NCI-H82 treated with DMSO at 0.1 percent for 48 hours (cell line): ENCODE measurements around the gene SEC23IP.
"Not testable (repeated sequence)": the region's sequence is repeated elsewhere in the genome, so short reads cannot be mapped to it uniquely, and the experiment has no call there.

Experiments used
- DNase-seq: peaks from one replicate; lab custom pipeline; 2025; ENCODE audit not compliant: unreplicated experiment; lab: John Stamatoyannopoulos, UW

Gene SEC23IP

GRCh38 chr10:119892188-119893065 lies at the start of gene SEC23IP:
Gene SEC23IP, plus strand, starts transcription at chr10:119892730. Its CDS starts 53 bp downstream, at chr10:119892783.
- peak; percentile 47 for DNase-seq

- DNase-seq = no peak
Measured at GRCh38 chr10:119845656-119846055, 46.9 kb upstream of the SEC23IP start.

- no peak for DNase-seq
Measured at GRCh38 chr10:119849031-119849789, 43.3 kb upstream of the SEC23IP start.

- DNase-seq = no peak
Measured at GRCh38 chr10:119849944-119850343, 42.6 kb upstream of the SEC23IP start.

- no peak for DNase-seq
Measured at GRCh38 chr10:119852277-119852676, 40.3 kb upstream of the SEC23IP start.

- no peak for DNase-seq
Measured at GRCh38 chr10:119852822-119853221, 39.7 kb upstream of the SEC23IP start.

GRCh38 chr10:119853574-119853973 lies 39.0 kb upstream of the SEC23IP start:
- no peak for DNase-seq

- no peak for DNase-seq
Measured at GRCh38 chr10:119858063-119858462, 34.5 kb upstream of the SEC23IP start.

GRCh38 chr10:119859420-119860258 lies 32.9 kb upstream of the SEC23IP start:
- peak; percentile 7 for DNase-seq

- no peak for DNase-seq
Measured at GRCh38 chr10:119860866-119861607, 31.5 kb upstream of the SEC23IP start.

- DNase-seq = no peak
Measured at GRCh38 chr10:119862524-119862923, 30.0 kb upstream of the SEC23IP start.

- DNase-seq = no peak
Measured at GRCh38 chr10:119863951-119864565, 28.5 kb upstream of the SEC23IP start.

- DNase-seq = no peak
Measured at GRCh38 chr10:119865699-119866240, 26.8 kb upstream of the SEC23IP start.

GRCh38 chr10:119867317-119867716 lies 25.2 kb upstream of the SEC23IP start:
- DNase-seq = no peak

GRCh38 chr10:119869398-119869797 lies 23.1 kb upstream of the SEC23IP start:
- DNase-seq = not testable (repeated sequence)

GRCh38 chr10:119871881-119872609 lies 20.5 kb upstream of the SEC23IP start:
- DNase-seq = no peak

GRCh38 chr10:119872610-119872859 lies 20.0 kb upstream of the SEC23IP start, which contains the start of gene MCMBP:
Gene MCMBP, minus strand, starts transcription at chr10:119872843. Its CDS starts 259 bp downstream, at chr10:119872584.
- DNase-seq = no peak

GRCh38 chr10:119872860-119873681 lies 19.5 kb upstream of the SEC23IP start:
- peak; percentile 37 for DNase-seq
